A549 treated with dexamethasone at 1 μM for 4 hours (cell line): ENCODE data around the gene TIGIT. TPM values are rescaled to one million over a fixed set of nuclear protein-coding genes. Genes with fewer than 3 reads are reported as not detected.

Source experiments
- total RNA-seq: library from RNA; stranded (reverse); fragments of 200-300 nt; extraction: Qiagen RNA extraction; gene quantifications from 5 replicates; pipeline ENCODE4 v1.2.3, GENCODE V29; 2022

TIGIT gene
- not detected in 5 replicates for total RNA-seq

DNA sequence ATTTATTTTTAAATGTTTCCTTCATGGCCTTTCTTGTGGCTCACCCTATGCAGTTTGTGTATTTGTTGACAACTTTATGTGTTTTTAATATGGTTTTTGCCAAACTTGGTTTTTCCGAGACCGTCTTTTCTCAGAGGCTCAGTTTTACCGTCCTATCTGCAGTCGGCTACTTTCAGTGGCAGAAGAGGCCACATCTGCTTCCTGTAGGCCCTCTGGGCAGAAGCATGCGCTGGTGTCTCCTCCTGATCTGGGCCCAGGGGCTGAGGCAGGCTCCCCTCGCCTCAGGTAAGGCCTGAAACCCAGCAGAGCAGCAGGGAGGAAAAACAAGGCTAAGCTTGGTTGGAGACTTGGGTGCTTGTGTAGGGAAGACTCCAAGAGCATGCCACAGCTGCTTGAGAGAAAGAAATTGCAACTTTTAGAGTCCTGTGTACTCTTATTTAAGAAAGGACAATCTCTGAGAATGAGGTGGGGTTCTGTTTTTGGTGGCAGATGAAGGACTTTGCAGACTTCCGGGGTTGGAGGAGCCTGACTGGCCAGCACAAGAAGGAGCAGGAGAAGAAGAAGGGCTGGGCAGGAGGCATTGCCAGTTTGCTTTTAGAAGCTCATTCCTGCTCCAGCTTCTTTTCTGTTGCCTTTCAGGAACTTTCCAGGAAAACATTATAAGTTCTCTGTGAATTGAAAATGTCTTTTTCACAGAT is at the start of gene TIGIT:
TSS of gene TIGIT (plus strand) at position 191 of the 698 bp plus-strand sequence. CDS start at position 225, 34 bp downstream.

Other genes starting within 250 kb of the TIGIT start
- 1.4 to 2.1 TPM (median 1.7 TPM) in 5 replicates for gene CCDC191, start 237.5 kb upstream of the TIGIT start, total RNA-seq
- gene QTRT2, start 237.3 kb upstream of the TIGIT start, total RNA-seq = 21.5 to 25.7 TPM (median 23.4 TPM) in 5 replicates
- gene DRD3, start 115.0 kb upstream of the TIGIT start, total RNA-seq = not detected in 5 replicates
- gene ZNF80, start 56.5 kb upstream of the TIGIT start, total RNA-seq = 0.04 TPM in 1 of 5 replicates, not detected in the others